Nephron progenitor cell (in vitro differentiated cells): ENCODE data around the gene WDR13.

Source experiments
- DNase-seq: peaks from one replicate; pipeline ENCODE4 v3.0.0; 2021
- H3K27ac Mint-ChIP-seq: 2 replicates; pipeline ENCODE4 v1.8.0; 2021; ENCODE audit warnings: mild to moderate bottlenecking, moderate library complexity, mixed read lengths
- H3K27me3 Mint-ChIP-seq: 2 replicates; pipeline ENCODE4 v1.8.0; 2021; ENCODE audit warnings: mild to moderate bottlenecking, low read depth, mixed read lengths; ENCODE audit not compliant: poor library complexity
- H3K36me3 Mint-ChIP-seq: 2 replicates; pipeline ENCODE4 v1.8.0; 2021; ENCODE audit warnings: low read depth, mixed read lengths
- H3K4me1 Mint-ChIP-seq: 2 replicates; pipeline ENCODE4 v1.8.0; 2021; ENCODE audit warnings: mixed read lengths
- H3K4me3 Mint-ChIP-seq: 2 replicates; pipeline ENCODE4 v1.8.0; 2021; ENCODE audit warnings: mild to moderate bottlenecking, moderate library complexity, mixed read lengths
- H3K9me3 Mint-ChIP-seq: 2 replicates; pipeline ENCODE4 v1.8.0; 2021; ENCODE audit warnings: mild to moderate bottlenecking, moderate library complexity, mixed read lengths
- TF ChIP-seq, protein P1 (sequence below): fragments of 200-600 bp; sonication (generic); IDR thresholded peaks from 2 replicates; pipeline ENCODE4 v1.5.0; 2021; ENCODE audit warnings: antibody characterized with exemption

Gene WDR13

DNA sequence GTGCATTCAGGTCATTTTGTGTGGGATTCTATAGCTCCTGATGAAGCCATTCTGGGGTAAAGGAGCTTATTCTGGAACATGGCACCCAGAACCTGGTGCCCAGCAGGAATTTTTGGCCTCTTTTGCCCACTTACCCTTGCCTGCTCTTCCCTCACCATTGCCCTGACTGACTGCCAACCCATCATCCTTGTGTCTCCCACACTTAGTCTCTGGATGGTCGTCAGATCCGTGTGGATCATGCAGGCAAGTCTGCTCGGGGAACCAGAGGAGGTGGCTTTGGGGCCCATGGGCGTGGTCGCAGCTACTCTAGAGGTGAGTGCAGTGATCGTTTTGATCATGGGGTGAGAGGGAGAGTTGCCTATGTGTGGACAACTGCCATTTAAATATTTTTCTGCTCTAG lies 21.2 kb upstream of the WDR13 start:
- no peak for DNase-seq
- peaks cover 16% of the 10 kb centered on the region for H3K4me1 Mint-ChIP-seq
- H3K27me3 Mint-ChIP-seq = no peaks in the 10 kb centered on the region
- H3K36me3 Mint-ChIP-seq = peaks cover 48% of the 10 kb centered on the region
- TF ChIP-seq, protein P1, sequence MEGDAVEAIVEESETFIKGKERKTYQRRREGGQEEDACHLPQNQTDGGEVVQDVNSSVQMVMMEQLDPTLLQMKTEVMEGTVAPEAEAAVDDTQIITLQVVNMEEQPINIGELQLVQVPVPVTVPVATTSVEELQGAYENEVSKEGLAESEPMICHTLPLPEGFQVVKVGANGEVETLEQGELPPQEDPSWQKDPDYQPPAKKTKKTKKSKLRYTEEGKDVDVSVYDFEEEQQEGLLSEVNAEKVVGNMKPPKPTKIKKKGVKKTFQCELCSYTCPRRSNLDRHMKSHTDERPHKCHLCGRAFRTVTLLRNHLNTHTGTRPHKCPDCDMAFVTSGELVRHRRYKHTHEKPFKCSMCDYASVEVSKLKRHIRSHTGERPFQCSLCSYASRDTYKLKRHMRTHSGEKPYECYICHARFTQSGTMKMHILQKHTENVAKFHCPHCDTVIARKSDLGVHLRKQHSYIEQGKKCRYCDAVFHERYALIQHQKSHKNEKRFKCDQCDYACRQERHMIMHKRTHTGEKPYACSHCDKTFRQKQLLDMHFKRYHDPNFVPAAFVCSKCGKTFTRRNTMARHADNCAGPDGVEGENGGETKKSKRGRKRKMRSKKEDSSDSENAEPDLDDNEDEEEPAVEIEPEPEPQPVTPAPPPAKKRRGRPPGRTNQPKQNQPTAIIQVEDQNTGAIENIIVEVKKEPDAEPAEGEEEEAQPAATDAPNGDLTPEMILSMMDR = no peak
- no peak overlapping the region for H3K27ac Mint-ChIP-seq
- H3K4me3 Mint-ChIP-seq = peak overlapping the region; percentile 91
- H3K9me3 Mint-ChIP-seq = peaks cover 66% of the 10 kb centered on the region

DNA sequence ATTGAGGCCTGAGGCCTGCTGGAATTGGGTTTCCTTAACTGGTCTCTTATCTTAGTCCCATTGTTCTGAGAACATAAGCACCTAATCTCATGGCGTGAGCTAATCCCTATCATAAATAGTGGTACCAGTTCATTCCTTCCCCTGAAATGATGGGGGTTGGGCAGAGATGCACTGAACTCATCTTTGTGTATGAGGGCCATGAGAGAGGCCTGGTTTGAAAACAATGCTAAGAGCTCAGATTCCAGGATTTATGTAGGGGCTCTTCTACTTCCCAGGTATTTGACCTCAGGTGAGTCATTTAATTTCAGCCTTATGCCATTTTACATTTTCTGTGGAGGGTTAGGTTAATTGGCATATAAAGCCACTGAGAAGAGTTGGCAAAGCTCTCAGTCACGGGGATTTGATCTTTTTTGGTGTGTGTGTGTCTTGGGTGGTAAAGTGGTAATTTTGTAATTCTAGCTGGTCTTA lies 18.6 kb upstream of the WDR13 start:
- peaks cover 48% of the 10 kb centered on the region for H3K36me3 Mint-ChIP-seq
- no peak for DNase-seq
- peaks cover 15% of the 10 kb centered on the region for H3K4me1 Mint-ChIP-seq
- peak overlapping the region; percentile 91 for H3K27ac Mint-ChIP-seq
- H3K27me3 Mint-ChIP-seq = no peaks in the 10 kb centered on the region
- H3K9me3 Mint-ChIP-seq = peaks cover 60% of the 10 kb centered on the region
- H3K4me3 Mint-ChIP-seq = no peak overlapping the region
- TF ChIP-seq, protein P1 = no peak

DNA sequence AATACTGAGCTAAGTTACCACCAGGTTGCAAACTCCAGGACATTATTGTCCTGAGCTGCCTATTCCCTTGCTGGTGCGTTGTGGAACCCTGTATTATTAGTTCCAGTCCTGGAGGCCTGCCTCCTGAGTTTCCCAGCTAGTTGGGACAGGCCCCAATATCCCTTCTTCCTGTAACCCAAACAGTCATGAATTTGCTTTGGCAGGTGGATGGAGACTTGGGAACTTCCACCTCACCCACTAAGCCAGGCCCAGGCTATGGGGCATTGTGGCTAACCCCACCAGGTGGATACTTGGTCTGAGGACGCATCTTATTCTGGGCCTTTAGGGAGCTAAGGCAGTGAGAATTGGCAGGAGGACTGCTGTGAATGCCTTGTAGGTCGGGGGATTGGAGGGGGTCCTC lies 18.0 kb upstream of the WDR13 start:
- peaks cover 48% of the 10 kb centered on the region for H3K36me3 Mint-ChIP-seq
- peak overlapping the region; percentile 91 for H3K27ac Mint-ChIP-seq
- peaks cover 11% of the 10 kb centered on the region for H3K4me1 Mint-ChIP-seq
- TF ChIP-seq, protein P1 = no peak
- no peak for DNase-seq
- no peak overlapping the region for H3K4me3 Mint-ChIP-seq
- H3K27me3 Mint-ChIP-seq = no peaks in the 10 kb centered on the region
- peaks cover 55% of the 10 kb centered on the region for H3K9me3 Mint-ChIP-seq

DNA sequence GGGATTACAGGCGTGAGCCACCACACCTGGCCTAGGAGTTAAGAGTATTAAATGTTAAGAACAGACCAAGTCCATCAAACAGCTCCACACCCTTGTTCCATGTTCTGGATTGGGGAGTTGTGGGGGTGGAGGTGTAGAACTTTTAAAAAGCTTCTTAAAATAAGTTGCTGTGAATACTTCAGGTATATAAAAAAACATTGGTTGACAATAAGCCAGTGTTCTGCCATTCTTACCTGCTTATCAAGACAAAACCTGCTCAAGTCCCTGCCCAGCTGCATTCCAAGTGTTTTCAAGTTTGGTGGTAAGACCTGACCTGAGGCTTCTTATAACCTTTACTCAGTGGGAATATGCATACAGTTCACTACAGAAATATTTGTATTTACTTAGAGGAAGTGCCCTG lies 16.6 kb upstream of the WDR13 start:
- peaks cover 40% of the 10 kb centered on the region for H3K36me3 Mint-ChIP-seq
- no peak overlapping the region for H3K4me3 Mint-ChIP-seq
- no peaks in the 10 kb centered on the region for H3K27me3 Mint-ChIP-seq
- H3K4me1 Mint-ChIP-seq = peaks cover 7% of the 10 kb centered on the region
- DNase-seq = no peak
- H3K27ac Mint-ChIP-seq = no peak overlapping the region
- peaks cover 47% of the 10 kb centered on the region for H3K9me3 Mint-ChIP-seq
- TF ChIP-seq, protein P1 = no peak

DNA sequence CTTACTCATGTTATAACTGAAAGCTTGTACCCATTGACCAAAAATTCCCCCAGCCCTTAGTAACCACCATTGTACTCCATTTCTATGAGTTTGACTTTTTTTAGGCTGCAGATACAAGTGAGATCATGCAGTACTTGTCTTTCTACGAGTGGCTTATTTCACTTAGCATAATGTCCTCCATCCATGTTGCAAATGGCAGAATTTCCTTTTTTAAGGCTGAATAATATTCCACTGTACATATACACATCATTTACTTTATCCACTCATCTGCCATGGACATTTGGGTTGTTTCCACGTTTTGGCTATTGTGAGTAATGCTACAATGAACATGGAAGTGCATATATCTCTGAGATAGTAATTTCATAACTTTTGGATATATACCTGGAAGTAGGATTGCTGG lies 12.6 kb upstream of the WDR13 start:
- Mint-ChIP-seq H3K27me3 (peaks cover 17% of the 10 kb centered on the region), H3K4me3 (no peak overlapping the region), H3K4me1 (no peaks in the 10 kb centered on the region), H3K9me3 (peaks cover 42% of the 10 kb centered on the region), H3K36me3 (peaks cover 4% of the 10 kb centered on the region), H3K27ac (no peak overlapping the region)
- TF ChIP-seq, protein P1 = no peak
- no peak for DNase-seq

DNA sequence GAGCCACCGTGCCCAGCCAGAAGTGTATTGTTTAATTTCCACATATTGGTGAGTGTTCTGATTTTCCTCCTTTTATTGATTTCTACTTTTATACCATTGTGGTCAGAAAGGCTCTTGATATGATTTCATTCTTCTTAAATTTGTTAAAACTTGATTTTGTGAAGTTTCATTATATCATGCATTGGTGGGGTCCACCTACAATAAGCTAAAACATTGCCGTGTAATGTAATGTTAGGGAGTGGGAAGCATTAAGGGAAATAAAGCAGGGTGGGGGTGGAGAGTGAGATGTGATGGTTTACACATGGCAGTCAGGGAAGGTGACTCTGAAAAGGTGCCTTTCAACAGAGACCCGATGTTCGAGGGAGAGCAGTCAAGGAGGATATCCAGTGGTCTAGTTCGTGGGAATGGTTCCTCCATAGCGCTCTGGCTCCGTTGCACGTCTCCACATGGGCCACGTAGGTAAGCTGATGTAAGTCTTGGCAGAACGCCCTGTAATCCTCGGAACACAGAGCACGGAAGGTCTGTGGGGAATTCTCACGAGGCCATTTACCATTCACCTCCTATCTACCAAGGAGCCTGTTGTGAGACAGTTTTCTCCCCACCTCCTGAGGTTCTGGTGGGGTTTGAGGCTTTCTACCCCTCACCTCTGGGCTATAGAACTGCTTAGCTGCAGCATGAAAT lies 7.7 kb upstream of the WDR13 start:
- H3K9me3 Mint-ChIP-seq = peaks cover 62% of the 10 kb centered on the region
- no peak for DNase-seq
- H3K36me3 Mint-ChIP-seq = no peaks in the 10 kb centered on the region
- TF ChIP-seq, protein P1 = no peak
- no peaks in the 10 kb centered on the region for H3K4me1 Mint-ChIP-seq
- peaks cover 27% of the 10 kb centered on the region for H3K27me3 Mint-ChIP-seq
- no peak overlapping the region for H3K4me3 Mint-ChIP-seq
- no peak overlapping the region for H3K27ac Mint-ChIP-seq
